Neural progenitor cell (in vitro differentiated cells): ENCODE results near the gene TSHZ2. TPM values are rescaled to one million over a fixed set of nuclear protein-coding genes. Genes with fewer than 3 reads are reported as not detected.

Source experiments
- DNase-seq: peaks from one replicate; pipeline ENCODE4 v3.0.0-alpha.2; 2016; ENCODE audit warnings: low spot score
- H2AFZ ChIP-seq: fragments of 200-600 bp; sonication (generic); replicated peaks from 2 replicates; pipeline ENCODE4 v1.6.1; 2016; ENCODE audit warnings: antibody characterized with exemption
- H3F3A ChIP-seq: fragments of 200-600 bp; sonication (generic); 2 replicates; pipeline ENCODE4 v1.6.1; 2016; ENCODE audit warnings: antibody characterized with exemption, low read depth
- H3K27ac ChIP-seq: fragments of 200-600 bp; sonication (generic); 2 replicates; pipeline ENCODE4 v1.5.1; 2016; ENCODE audit warnings: mild to moderate bottlenecking
- H3K27me3 ChIP-seq: fragments of 200-600 bp; sonication (generic); 2 replicates; pipeline ENCODE4 v1.6.1; 2016; ENCODE audit warnings: mild to moderate bottlenecking, moderate library complexity
- H3K36me3 ChIP-seq: fragments of 200-600 bp; sonication (generic); 2 replicates; pipeline ENCODE4 v1.5.1; 2016
- H3K4me1 ChIP-seq: fragments of 200-600 bp; sonication (generic); 2 replicates; pipeline ENCODE4 v1.6.1; 2016; ENCODE audit warnings: mixed run types
- H3K4me2 ChIP-seq: fragments of 200-600 bp; sonication (generic); 2 replicates; pipeline ENCODE4 v1.6.1; 2016
- H3K4me3 ChIP-seq: fragments of 200-600 bp; sonication (generic); 2 replicates; pipeline ENCODE4 v1.5.1; 2016
- H3K79me2 ChIP-seq: fragments of 200-600 bp; sonication (generic); 2 replicates; pipeline ENCODE4 v1.6.1; 2016; ENCODE audit warnings: low read depth
- H3K9ac ChIP-seq: fragments of 200-600 bp; sonication (generic); 2 replicates; pipeline ENCODE4 v1.6.1; 2016
- H3K9me3 ChIP-seq: fragments of 200-600 bp; sonication (generic); 2 replicates; pipeline ENCODE4 v1.5.1; 2016; ENCODE audit warnings: low read depth
- H4K20me1 ChIP-seq: fragments of 200-600 bp; sonication (generic); 2 replicates; pipeline ENCODE4 v1.6.1; 2016; ENCODE audit warnings: low read depth
- H3K27ac Mint-ChIP-seq: 3 replicates; pipeline ENCODE4 v1.8.0; 2021; ENCODE audit warnings: mixed read lengths
- H3K27me3 Mint-ChIP-seq: 2 replicates; pipeline ENCODE4 v1.8.0; 2022; ENCODE audit warnings: low read depth, mild to moderate bottlenecking, inconsistent platforms, moderate library complexity, mixed read lengths; ENCODE audit not compliant: insufficient read depth
- H3K36me3 Mint-ChIP-seq: 3 replicates; pipeline ENCODE4 v1.8.0; 2021; ENCODE audit warnings: mixed read lengths
- H3K4me1 Mint-ChIP-seq: 3 replicates; pipeline ENCODE4 v1.8.0; 2021; ENCODE audit warnings: mixed read lengths
- H3K4me3 Mint-ChIP-seq: 3 replicates; pipeline ENCODE4 v1.8.0; 2021; ENCODE audit warnings: mild to moderate bottlenecking, moderate library complexity, mixed read lengths
- H3K9me3 Mint-ChIP-seq: 3 replicates; pipeline ENCODE4 v1.8.0; 2020; ENCODE audit warnings: mixed read lengths
- CTCF ChIP-seq: fragments of 200-600 bp; sonication (generic); IDR thresholded peaks from 2 replicates; pipeline ENCODE4 v1.5.1; 2017; ENCODE audit warnings: antibody characterized with exemption, mild to moderate bottlenecking
- EZH2 ChIP-seq: fragments of 200-600 bp; sonication (generic); IDR thresholded peaks from 2 replicates; pipeline ENCODE4 v1.6.1; 2017; ENCODE audit warnings: antibody characterized with exemption, mild to moderate bottlenecking, moderate library complexity
- EZH2phosphoT487 ChIP-seq: fragments of 200-600 bp; sonication (generic); IDR thresholded peaks from 2 replicates; pipeline ENCODE4 v1.6.1; 2017; ENCODE audit warnings: antibody characterized with exemption
- total RNA-seq: library from RNA; depleted of rRNA; stranded (reverse); fragments of >200 nt; gene quantifications from 2 replicates; pipeline ENCODE4 v1.2.3, GENCODE V29; 2015; ENCODE audit warnings: low replicate concordance

The TSHZ2 gene
- total RNA-seq, 1 donor from 2014 or later: 1.8 TPM

- no peak for DNase-seq
- H3K27ac ChIP-seq: no peak overlapping the region
- no peak overlapping the region for H3K4me3 Mint-ChIP-seq
- no peak overlapping the region for H3K4me2 ChIP-seq
- no peak overlapping the region for H2AFZ ChIP-seq
- H3K4me3 ChIP-seq: no peak overlapping the region
- H3K9ac ChIP-seq: no peak overlapping the region
- H3F3A ChIP-seq: no peaks in the 10 kb centered on the region
- no peaks in the 10 kb centered on the region for H3K9me3 Mint-ChIP-seq
- H4K20me1 ChIP-seq: no peaks in the 10 kb centered on the region
- no peaks in the 10 kb centered on the region for H3K79me2 ChIP-seq
- H3K27ac Mint-ChIP-seq: no peak overlapping the region
- H3K36me3 ChIP-seq: no peaks in the 10 kb centered on the region
- no peaks in the 10 kb centered on the region for H3K4me1 Mint-ChIP-seq
- no peaks in the 10 kb centered on the region for H3K36me3 Mint-ChIP-seq
- TF ChIP-seq EZH2: no peak
- no peaks in the 10 kb centered on the region for H3K27me3 Mint-ChIP-seq
- no peaks in the 10 kb centered on the region for H3K9me3 ChIP-seq
- H3K27me3 ChIP-seq: no peaks in the 10 kb centered on the region
- H3K4me1 ChIP-seq: peaks cover 7% of the 10 kb centered on the region
These were observed 92.8 kb downstream of the TSHZ2 start for GRCh38 chr20:53064935-53065334.

GRCh38 chr20:53068241-53068640, 96.1 kb downstream of the TSHZ2 start:
- no peaks in the 10 kb centered on the region for H3K27me3 Mint-ChIP-seq
- Histone ChIP-seq H2AFZ (no peak overlapping the region), H4K20me1 (no peaks in the 10 kb centered on the region), H3K4me3 (no peak overlapping the region), H3K9ac (no peak overlapping the region), H3K9me3 (no peaks in the 10 kb centered on the region), H3K36me3 (no peaks in the 10 kb centered on the region), H3F3A (no peaks in the 10 kb centered on the region), H3K4me2 (no peak overlapping the region), H3K79me2 (no peaks in the 10 kb centered on the region), H3K27ac (no peak overlapping the region), H3K4me1 (peaks cover 19% of the 10 kb centered on the region), H3K27me3 (no peaks in the 10 kb centered on the region)
- H3K4me3 Mint-ChIP-seq: no peak overlapping the region
- no peaks in the 10 kb centered on the region for H3K4me1 Mint-ChIP-seq
- no peak for DNase-seq
- H3K36me3 Mint-ChIP-seq: no peaks in the 10 kb centered on the region
- TF ChIP-seq EZH2phosphoT487: no peak
- no peak for TF ChIP-seq CTCF
- TF ChIP-seq EZH2: no peak
- H3K9me3 Mint-ChIP-seq: no peaks in the 10 kb centered on the region
- H3K27ac Mint-ChIP-seq: no peak overlapping the region

GRCh38 chr20:53069132-53069531, 97.0 kb downstream of the TSHZ2 start:
- no peak for DNase-seq
- no peaks in the 10 kb centered on the region for H3K36me3 Mint-ChIP-seq
- no peak overlapping the region for H3K4me3 Mint-ChIP-seq
- H3K9me3 Mint-ChIP-seq: no peaks in the 10 kb centered on the region
- Histone ChIP-seq H3K4me1 (peaks cover 19% of the 10 kb centered on the region), H3K4me3 (no peak overlapping the region), H4K20me1 (no peaks in the 10 kb centered on the region), H3K9me3 (no peaks in the 10 kb centered on the region), H3K4me2 (no peak overlapping the region), H3K27ac (no peak overlapping the region), H3K36me3 (no peaks in the 10 kb centered on the region), H3K27me3 (no peaks in the 10 kb centered on the region), H3F3A (no peaks in the 10 kb centered on the region), H2AFZ (no peak overlapping the region), H3K9ac (no peak overlapping the region), H3K79me2 (no peaks in the 10 kb centered on the region)
- no peak for TF ChIP-seq EZH2
- TF ChIP-seq EZH2phosphoT487: no peak
- TF ChIP-seq CTCF: no peak
- H3K27ac Mint-ChIP-seq: no peak overlapping the region
- H3K27me3 Mint-ChIP-seq: no peaks in the 10 kb centered on the region
- no peaks in the 10 kb centered on the region for H3K4me1 Mint-ChIP-seq

GRCh38 chr20:53070224-53070623, 98.1 kb downstream of the TSHZ2 start:
- DNase-seq: no peak
- Histone ChIP-seq H3K9ac (no peak overlapping the region), H3K4me1 (peaks cover 19% of the 10 kb centered on the region), H3K27me3 (no peaks in the 10 kb centered on the region), H3K4me2 (no peak overlapping the region), H4K20me1 (no peaks in the 10 kb centered on the region), H3K79me2 (no peaks in the 10 kb centered on the region), H3K4me3 (no peak overlapping the region), H3K36me3 (no peaks in the 10 kb centered on the region), H3K27ac (no peak overlapping the region), H3F3A (no peaks in the 10 kb centered on the region), H2AFZ (no peak overlapping the region), H3K9me3 (no peaks in the 10 kb centered on the region)
- TF ChIP-seq CTCF: no peak
- Mint-ChIP-seq H3K4me1 (no peaks in the 10 kb centered on the region), H3K27ac (no peak overlapping the region), H3K9me3 (no peaks in the 10 kb centered on the region), H3K4me3 (no peak overlapping the region), H3K27me3 (no peaks in the 10 kb centered on the region), H3K36me3 (no peaks in the 10 kb centered on the region)
